HG03521 (cell line): ENCODE measurements around the gene CCDC71.

Source experiments
- ATAC-seq: cut with Tn5 transposase; IDR thresholded peaks from one replicate; pipeline ENCODE4 v1.9.1; 2021; ENCODE audit warnings: mild to moderate bottlenecking, moderate library complexity; ENCODE audit not compliant: unreplicated experiment

The CCDC71 gene

GRCh38 chr3:49165771-49166751 is at the start of gene CCDC71:
Gene CCDC71 (minus strand): TSS chr3:49166331. CDS start chr3:49164208, 2,123 bp downstream.
- ATAC-seq: peak; percentile 76

- ATAC-seq: no peak
Observed at GRCh38 chr3:49213998-49214397, 47.9 kb upstream of the CCDC71 start.

- ATAC-seq: no peak
Observed at GRCh38 chr3:49213541-49213943, 47.4 kb upstream of the CCDC71 start.

GRCh38 chr3:49199900-49200281 is 33.8 kb upstream of the CCDC71 start:
- ATAC-seq: no peak

- no peak for ATAC-seq
Observed at GRCh38 chr3:49199239-49199899, 33.2 kb upstream of the CCDC71 start.

- ATAC-seq: no peak
Observed at GRCh38 chr3:49198611-49199230, 32.6 kb upstream of the CCDC71 start.

GRCh38 chr3:49198161-49198560 is 32.0 kb upstream of the CCDC71 start:
- ATAC-seq: no peak

GRCh38 chr3:49191741-49192140 is 25.6 kb upstream of the CCDC71 start:
- no peak for ATAC-seq

- ATAC-seq: no peak
Observed at GRCh38 chr3:49183873-49184272, 17.7 kb upstream of the CCDC71 start.

- ATAC-seq: no peak
Observed at GRCh38 chr3:49182682-49183081, 16.6 kb upstream of the CCDC71 start.

GRCh38 chr3:49181351-49181750 is 15.2 kb upstream of the CCDC71 start:
- ATAC-seq: no peak

- ATAC-seq: no peak
Observed at GRCh38 chr3:49180116-49180515, 14.0 kb upstream of the CCDC71 start.

GRCh38 chr3:49177073-49177472 is 10.9 kb upstream of the CCDC71 start:
- no peak for ATAC-seq

GRCh38 chr3:49175530-49175929 is 9.4 kb upstream of the CCDC71 start:
- no peak for ATAC-seq

- no peak for ATAC-seq
Observed at GRCh38 chr3:49174397-49174985, 8.4 kb upstream of the CCDC71 start.

- no peak for ATAC-seq
Observed at GRCh38 chr3:49173792-49174170, 7.7 kb upstream of the CCDC71 start.

- ATAC-seq: no peak
Observed at GRCh38 chr3:49173116-49173791, 7.1 kb upstream of the CCDC71 start.

- no peak for ATAC-seq
Observed at GRCh38 chr3:49172551-49173041, 6.5 kb upstream of the CCDC71 start.

- no peak for ATAC-seq
Observed at GRCh38 chr3:49171775-49172500, 5.8 kb upstream of the CCDC71 start.
